GM18508 (cell line): Measurements from ENCODE around the gene TIMP3.

ENCODE experiments used
- ATAC-seq: cut with Tn5 transposase; IDR thresholded peaks from one replicate; pipeline ENCODE4 v1.9.1; 2021; ENCODE audit warnings: moderate number of reproducible peaks; ENCODE audit not compliant: insufficient read depth, unreplicated experiment

Gene TIMP3

GRCh38 chr22:32805361-32805881, 3.9 kb downstream of the TIMP3 start:
- no peak for ATAC-seq

DNA sequence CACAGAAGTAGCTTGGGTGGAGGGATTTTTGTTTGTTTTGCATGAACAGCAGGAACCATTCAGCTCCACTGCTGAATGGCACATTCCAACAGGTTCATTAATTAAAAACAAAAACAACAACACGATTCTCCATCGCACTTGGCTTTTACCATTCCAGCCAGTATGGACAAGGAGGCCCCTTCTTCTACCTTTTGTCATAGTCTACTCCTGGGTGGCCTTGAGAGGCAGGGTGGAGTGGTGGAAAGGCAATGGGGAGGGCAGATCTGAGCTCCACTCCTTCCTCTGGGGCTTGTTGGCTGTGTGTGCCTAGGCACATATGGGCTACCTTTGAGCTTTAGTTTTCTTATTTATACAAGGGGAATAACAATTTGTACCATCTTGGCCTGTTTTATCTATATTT, 4.8 kb downstream of the TIMP3 start:
- no peak for ATAC-seq

DNA sequence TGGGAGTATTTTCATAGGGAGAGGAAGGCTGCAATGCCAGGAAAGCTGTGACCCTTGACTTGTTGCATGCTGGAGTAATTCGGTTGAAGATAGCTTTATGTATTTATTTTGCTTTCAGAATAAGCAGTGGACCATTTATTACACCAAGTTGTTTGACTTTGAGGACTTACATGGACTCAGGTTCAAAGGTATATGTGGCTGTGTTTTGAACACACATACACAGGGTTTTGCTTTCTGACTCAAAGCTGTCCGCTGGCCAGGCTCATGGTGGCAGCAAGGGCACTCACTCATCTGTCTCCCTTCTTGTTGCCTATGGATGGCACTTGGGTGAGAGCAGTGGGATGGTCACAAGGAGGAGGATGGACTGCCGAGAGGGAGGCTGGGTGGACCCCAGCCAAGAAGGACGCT, 6.5 kb downstream of the TIMP3 start:
- ATAC-seq: no peak

DNA sequence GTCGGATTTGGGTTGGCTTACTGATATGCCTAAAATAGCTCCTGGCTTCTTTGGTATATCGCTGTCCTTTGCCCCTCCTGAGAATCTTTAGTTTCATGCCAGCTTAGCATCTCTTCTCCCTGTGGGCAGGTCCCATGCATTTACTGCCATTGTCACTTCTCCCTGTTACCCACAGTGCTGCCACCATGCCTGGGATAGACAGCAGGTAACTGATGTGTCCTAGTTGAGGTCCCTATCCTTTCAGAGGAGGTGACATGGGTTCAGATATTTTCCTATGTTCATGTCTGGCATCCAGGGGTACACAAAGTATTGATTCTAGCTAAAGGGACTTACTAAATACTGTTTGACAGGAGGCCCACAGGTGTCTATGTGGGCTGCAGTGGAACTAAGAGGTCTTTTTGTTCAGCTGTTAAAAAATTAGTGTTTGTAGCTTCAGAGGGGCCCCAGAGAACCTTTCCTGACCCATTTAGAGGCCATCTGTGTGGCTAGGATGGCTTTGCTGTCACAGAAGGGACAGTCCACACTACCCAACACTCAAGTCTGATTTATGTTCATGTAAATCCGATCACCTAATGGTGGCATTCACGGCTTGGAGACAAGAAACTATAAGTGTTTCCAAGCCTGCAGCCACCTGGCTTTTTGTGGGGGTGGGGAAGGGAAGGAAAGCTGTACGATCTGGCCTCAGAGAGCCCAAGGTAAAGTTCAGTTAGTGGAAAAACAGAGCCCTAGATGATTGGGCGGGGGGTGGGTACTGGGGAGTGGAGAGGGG, 8.5 kb downstream of the TIMP3 start:
- no peak for ATAC-seq

GRCh38 chr22:32810555-32811133, 9.1 kb downstream of the TIMP3 start:
- ATAC-seq: no peak

DNA sequence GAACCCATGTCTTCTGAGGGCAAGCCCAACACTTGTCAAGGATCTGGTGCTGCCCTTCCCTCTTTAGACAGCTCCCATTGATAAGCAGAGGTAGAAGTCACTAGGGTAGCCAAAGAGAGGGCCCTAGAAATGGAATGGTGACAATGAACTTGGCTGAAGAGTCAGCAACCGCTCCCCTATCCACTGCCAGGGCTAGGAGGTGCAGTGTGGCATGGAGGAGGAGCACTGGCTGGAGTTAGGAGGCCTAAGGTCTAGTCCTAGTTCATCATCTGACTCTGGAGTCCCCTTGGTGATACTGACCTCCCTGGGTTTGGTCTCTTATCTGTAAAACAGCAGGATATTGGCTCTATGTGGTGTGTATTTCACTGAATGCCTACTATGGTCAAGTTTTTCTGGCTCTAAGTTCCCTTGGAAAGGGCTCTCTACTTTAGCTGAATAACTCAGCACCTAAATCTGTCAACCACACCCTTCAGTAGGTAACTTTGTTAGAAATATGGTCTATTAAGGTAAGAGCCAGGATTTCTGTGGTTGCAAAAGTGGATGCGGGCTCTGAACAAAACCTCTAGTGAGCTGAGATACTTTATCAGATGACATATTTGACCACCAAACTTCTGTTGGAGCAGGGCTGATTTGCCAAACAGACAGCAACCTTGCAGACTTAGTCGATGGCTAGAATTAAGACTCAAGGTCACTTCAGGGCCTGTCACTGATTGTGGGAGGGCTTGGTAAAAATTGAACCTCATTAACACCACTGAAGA, 10.5 kb downstream of the TIMP3 start:
- ATAC-seq: no peak

GRCh38 chr22:32814285-32814860, 12.9 kb downstream of the TIMP3 start:
- ATAC-seq: no peak

GRCh38 chr22:32815059-32815458, 13.6 kb downstream of the TIMP3 start:
- no peak for ATAC-seq

DNA sequence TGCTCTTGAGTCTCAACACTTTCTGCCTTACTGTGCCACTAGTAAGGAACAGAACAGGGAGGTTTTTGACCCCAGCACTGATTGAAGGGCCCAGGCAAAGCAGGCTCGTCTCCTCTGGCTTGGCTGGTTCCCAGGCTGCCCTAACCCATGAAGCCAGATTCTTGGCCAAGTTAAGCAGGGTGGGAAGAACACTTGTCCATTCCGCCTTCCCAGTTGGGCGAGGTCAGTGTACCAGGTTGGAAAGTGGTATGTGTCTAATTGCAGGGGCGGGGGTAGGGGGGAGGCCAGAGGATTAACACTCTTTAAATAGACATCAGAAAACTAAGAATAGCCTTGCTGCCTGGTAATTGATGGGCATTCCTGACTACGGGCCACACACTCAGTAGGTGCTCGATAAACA, 14.4 kb downstream of the TIMP3 start:
- no peak for ATAC-seq

DNA sequence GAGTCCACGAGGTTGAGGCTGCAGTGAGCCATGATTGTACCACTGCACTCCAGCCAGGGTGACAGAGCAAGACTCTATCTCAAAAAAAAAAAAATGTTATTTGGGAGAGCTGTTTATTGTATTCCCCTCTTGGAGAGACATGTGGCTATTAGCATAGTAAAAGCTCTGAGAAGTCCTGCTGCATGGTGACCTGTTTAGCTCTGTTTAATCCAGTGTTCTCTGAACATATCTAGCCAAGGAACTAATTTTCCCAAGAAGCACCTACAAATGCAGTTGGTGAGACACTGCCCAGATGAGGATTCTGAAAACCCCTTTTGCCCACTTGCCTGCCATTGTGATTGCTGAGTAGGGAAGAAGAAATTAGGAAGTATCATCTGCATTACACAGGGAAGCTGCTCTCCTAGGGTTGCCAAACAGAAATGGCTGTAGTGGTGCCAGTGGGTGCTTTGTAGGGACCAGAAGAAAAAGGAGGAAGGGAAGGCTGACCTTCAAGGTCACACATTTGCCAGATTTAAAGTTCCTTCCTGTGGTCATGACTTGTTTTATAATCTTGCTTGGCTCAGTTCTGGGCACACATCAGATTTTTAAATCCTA, 15.7 kb downstream of the TIMP3 start:
- ATAC-seq: no peak

- ATAC-seq: no peak
Observed at GRCh38 chr22:32818446-32819115, 17.1 kb downstream of the TIMP3 start.

- no peak for ATAC-seq
Observed at GRCh38 chr22:32819120-32819519, 17.6 kb downstream of the TIMP3 start.

- no peak for ATAC-seq
Observed at GRCh38 chr22:32820131-32821119, 18.9 kb downstream of the TIMP3 start.

DNA sequence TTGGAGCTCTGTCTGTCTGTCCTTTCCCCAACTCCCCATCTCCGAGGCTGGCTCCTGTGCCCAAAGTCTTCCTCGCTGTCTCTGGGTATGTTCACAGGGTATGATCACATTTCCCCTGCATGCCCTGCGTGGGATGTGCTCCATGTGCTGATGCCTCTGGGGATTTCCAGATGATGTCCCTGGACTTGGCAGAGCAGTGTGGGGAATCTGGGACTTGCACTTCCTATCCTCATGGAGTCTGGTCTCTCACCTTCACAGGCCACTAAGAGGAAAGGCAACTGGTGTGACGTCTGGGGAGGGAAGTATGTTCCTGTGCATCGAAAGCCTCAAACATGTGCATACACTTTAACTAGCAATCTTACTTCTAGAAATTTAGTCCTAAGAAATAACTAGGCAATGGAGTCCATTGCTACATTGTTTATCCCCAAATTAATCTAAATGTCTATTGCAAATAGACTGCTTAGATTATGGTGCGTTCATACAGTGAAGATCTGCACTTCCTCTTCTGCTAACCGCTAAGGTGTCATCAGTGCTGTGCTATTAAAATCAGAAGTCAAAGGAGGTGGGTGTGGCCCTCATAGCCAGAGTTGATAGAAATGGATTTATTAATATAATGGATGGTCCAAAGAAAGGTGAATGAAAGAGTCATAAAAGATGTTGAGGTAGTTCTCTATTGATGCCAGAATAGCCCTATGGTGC, 20.8 kb downstream of the TIMP3 start:
- ATAC-seq: no peak

GRCh38 chr22:32823024-32823730, 21.7 kb downstream of the TIMP3 start:
- ATAC-seq: no peak

GRCh38 chr22:32824531-32825312, 23.2 kb downstream of the TIMP3 start:
- ATAC-seq: no peak

DNA sequence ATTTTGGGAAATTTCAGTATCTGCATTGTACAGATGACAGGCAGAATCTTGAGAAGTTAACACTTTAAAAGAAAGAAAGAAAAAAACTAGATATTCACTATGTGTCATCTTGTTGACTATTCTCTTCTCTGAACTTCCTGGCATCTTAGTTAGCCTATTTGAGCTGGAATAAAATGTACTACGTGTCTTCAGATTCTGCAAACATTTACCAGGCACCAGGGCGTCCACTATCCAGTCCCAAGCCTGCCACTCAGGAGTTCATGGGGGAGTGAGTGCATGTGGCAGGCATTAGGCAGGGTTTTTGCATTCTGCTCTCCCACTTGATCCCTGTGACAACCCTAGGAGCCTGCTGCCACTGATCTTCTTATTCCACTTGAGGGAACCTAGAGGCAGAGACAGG, 25.0 kb downstream of the TIMP3 start:
- no peak for ATAC-seq
